H9 (cell line): Measurements from ENCODE around the gene TMEM181. TPM values are rescaled to one million over a fixed set of nuclear protein-coding genes. Genes with fewer than 3 reads are reported as not detected.

Experiments used
- DNase-seq: peaks from one replicate; pipeline ENCODE4 v3.0.0-alpha.2; 2017
- H2AFZ ChIP-seq: one replicate; pipeline ENCODE4 v1.6.1; 2013; ENCODE audit warnings: mild to moderate bottlenecking, low read length, control low read depth, moderate library complexity
- H2AK5ac ChIP-seq: 2 replicates; pipeline ENCODE4 v1.6.1; 2013; ENCODE audit warnings: low read length, control low read depth, mixed read lengths; ENCODE audit not compliant: insufficient read length
- H2BK120ac ChIP-seq: one replicate; pipeline ENCODE4 v1.6.1; 2013; ENCODE audit warnings: low read depth, mild to moderate bottlenecking, low read length, control low read depth, inconsistent platforms; ENCODE audit not compliant: poor library complexity, severe bottlenecking
- H2BK12ac ChIP-seq: 2 replicates; pipeline ENCODE4 v1.6.1; 2013; ENCODE audit warnings: low read length, control low read depth, mixed read lengths, low read depth; ENCODE audit not compliant: insufficient read length
- H2BK15ac ChIP-seq: 2 replicates; pipeline ENCODE4 v1.6.1; 2013; ENCODE audit warnings: low read depth, low read length, control low read depth
- H2BK20ac ChIP-seq: one replicate; pipeline ENCODE4 v1.6.1; 2013; ENCODE audit warnings: low read depth, mild to moderate bottlenecking, low read length, control low read depth, inconsistent platforms; ENCODE audit not compliant: poor library complexity, severe bottlenecking
- H2BK5ac ChIP-seq: 2 replicates; pipeline ENCODE4 v1.6.1; 2013; ENCODE audit warnings: low read length, control low read depth, mixed read lengths; ENCODE audit not compliant: insufficient read length
- H3K14ac ChIP-seq: 2 replicates; pipeline ENCODE4 v1.6.1; 2013; ENCODE audit warnings: low read length, control low read depth; ENCODE audit not compliant: insufficient read depth
- H3K18ac ChIP-seq: 2 replicates; pipeline ENCODE4 v1.6.1; 2013; ENCODE audit warnings: low read depth, mild to moderate bottlenecking, mixed read lengths, low read length, control low read depth; ENCODE audit not compliant: insufficient read length
- H3K23ac ChIP-seq: 2 replicates; pipeline ENCODE4 v1.6.1; 2013; ENCODE audit warnings: low read length, control low read depth, mixed read lengths, low read depth; ENCODE audit not compliant: insufficient read length
- H3K23me2 ChIP-seq: 2 replicates; pipeline ENCODE4 v1.6.1; 2013; ENCODE audit warnings: low read depth, mild to moderate bottlenecking, mixed read lengths, low read length, control low read depth; ENCODE audit not compliant: insufficient read length, poor library complexity, severe bottlenecking
- H3K27ac ChIP-seq: 2 replicates; pipeline ENCODE4 v1.5.1; 2013; ENCODE audit warnings: low read length, control low read depth, mixed read lengths, low read depth; ENCODE audit not compliant: insufficient read length
- H3K27me3 ChIP-seq: 2 replicates; pipeline ENCODE4 v1.6.1; 2013; ENCODE audit warnings: low read length, control low read depth, inconsistent platforms; ENCODE audit not compliant: insufficient read depth
- H3K4ac ChIP-seq: 2 replicates; pipeline ENCODE4 v1.6.1; 2013; ENCODE audit warnings: low read depth, mild to moderate bottlenecking, control low read depth, inconsistent platforms, low read length, moderate library complexity
- H3K4me1 ChIP-seq: 2 replicates; pipeline ENCODE4 v1.6.1; 2013; ENCODE audit warnings: low read length, control low read depth, inconsistent platforms; ENCODE audit not compliant: insufficient read depth
- H3K4me2 ChIP-seq: 2 replicates; pipeline ENCODE4 v1.6.1; 2013; ENCODE audit warnings: low read length, control low read depth, mixed read lengths; ENCODE audit not compliant: insufficient read length, insufficient read depth
- H3K56ac ChIP-seq: 2 replicates; pipeline ENCODE4 v1.6.1; 2013; ENCODE audit warnings: low read depth, mild to moderate bottlenecking, mixed read lengths, low read length, control low read depth; ENCODE audit not compliant: insufficient read length
- H3K79me1 ChIP-seq: 2 replicates; pipeline ENCODE4 v1.6.1; 2013; ENCODE audit warnings: low read depth, mild to moderate bottlenecking, moderate library complexity, low read length, control low read depth, inconsistent platforms; ENCODE audit not compliant: insufficient read depth, poor library complexity, severe bottlenecking
- H3K79me2 ChIP-seq: 2 replicates; pipeline ENCODE4 v1.6.1; 2013; ENCODE audit warnings: low read length, control low read depth, inconsistent platforms; ENCODE audit not compliant: insufficient read depth
- H3K9ac ChIP-seq: 2 replicates; pipeline ENCODE4 v1.6.1; 2013; ENCODE audit warnings: low read length, control low read depth, mixed read lengths; ENCODE audit not compliant: insufficient read length; ENCODE audit errors: extremely low read depth
- H3K9me3 ChIP-seq: one replicate; pipeline ENCODE4 v1.6.1; 2013; ENCODE audit warnings: low read depth, low read length, inconsistent platforms; ENCODE audit not compliant: control insufficient read depth
- H3T11ph ChIP-seq: one replicate; pipeline ENCODE4 v1.6.1; 2013; ENCODE audit warnings: mild to moderate bottlenecking, low read length, control low read depth, inconsistent platforms
- H4K20me1 ChIP-seq: one replicate; pipeline ENCODE4 v1.6.1; 2013; ENCODE audit not compliant: control insufficient read depth, insufficient read length, insufficient read depth
- H4K5ac ChIP-seq: 2 replicates; pipeline ENCODE4 v1.6.1; 2013; ENCODE audit warnings: low read depth, mild to moderate bottlenecking, mixed read lengths, low read length, control low read depth; ENCODE audit not compliant: insufficient read length
- H4K8ac ChIP-seq: replicated peaks from 2 replicates; pipeline ENCODE4 v1.6.1; 2013; ENCODE audit warnings: low read length, control low read depth, mixed read lengths, low read depth; ENCODE audit not compliant: insufficient read length
- H4K91ac ChIP-seq: 2 replicates; pipeline ENCODE4 v1.6.1; 2013; ENCODE audit warnings: low read depth, mild to moderate bottlenecking, moderate library complexity, mixed read lengths, low read length, control low read depth; ENCODE audit not compliant: insufficient read length
- H3K27ac Mint-ChIP-seq, 3 experiments: 2 replicates in 2 of 3; 3 replicates in 1 of 3; pipeline ENCODE4 v1.8.0; 2020 to 2021; ENCODE audit warnings: mixed read lengths in 3 of 3, mild to moderate bottlenecking in 1 of 3, moderate library complexity in 1 of 3
- H3K27me3 Mint-ChIP-seq: 2 replicates; pipeline ENCODE4 v1.8.0; 2021; ENCODE audit warnings: low read depth, mild to moderate bottlenecking, moderate library complexity, mixed read lengths
- H3K36me3 Mint-ChIP-seq, 3 experiments: 2 replicates in 2 of 3; 3 replicates in 1 of 3; pipeline ENCODE4 v1.8.0; 2020 to 2021; ENCODE audit warnings: low read depth in 3 of 3, mixed read lengths in 3 of 3; ENCODE audit not compliant: insufficient read depth in 1 of 3
- H3K4me1 Mint-ChIP-seq, 2 experiments: 2 replicates each; pipeline ENCODE4 v1.8.0; 2020; ENCODE audit warnings: mixed read lengths in 2 of 2
- H3K4me3 Mint-ChIP-seq, 2 experiments: 2 replicates in 1 of 2; 3 replicates in 1 of 2; pipeline ENCODE4 v1.8.0; 2020 to 2021; ENCODE audit warnings: mild to moderate bottlenecking in 2 of 2, mixed read lengths in 2 of 2, moderate library complexity in 1 of 2
- H3K9me3 Mint-ChIP-seq, 2 experiments: 2 replicates in 1 of 2; 3 replicates in 1 of 2; pipeline ENCODE4 v1.8.0; 2020; ENCODE audit warnings: mild to moderate bottlenecking in 2 of 2, mixed read lengths in 2 of 2, moderate library complexity in 1 of 2
- WGBS: extraction: QIAGEN DNeasy Blood & Tissue Kit; methylation state at CpG from one replicate; pipeline ENCODE4 v1.1.7; 2013; ENCODE audit warnings: missing lambda C conversion rate, low lambda C conversion rate, mixed read lengths; ENCODE audit not compliant: insufficient read length; ENCODE audit errors: extremely low coverage; 5-methylcytosine and 5-hydroxymethylcytosine counted together
- total RNA-seq: library from RNA; stranded (reverse); gene quantifications from 2 replicates; pipeline ENCODE4 v1.2.1, GENCODE V29; 2021
- TF ChIP-seq, protein P1 (sequence below): fragments of 200-600 bp; sonication (generic); conservative IDR thresholded peaks from 3 replicates; pipeline ENCODE4 v1.8.0; 2021; ENCODE audit warnings: antibody characterized with exemption, mild to moderate bottlenecking

The TMEM181 gene
- total RNA-seq, 1 experiment from 2014 or later = 24.4 TPM

DNA sequence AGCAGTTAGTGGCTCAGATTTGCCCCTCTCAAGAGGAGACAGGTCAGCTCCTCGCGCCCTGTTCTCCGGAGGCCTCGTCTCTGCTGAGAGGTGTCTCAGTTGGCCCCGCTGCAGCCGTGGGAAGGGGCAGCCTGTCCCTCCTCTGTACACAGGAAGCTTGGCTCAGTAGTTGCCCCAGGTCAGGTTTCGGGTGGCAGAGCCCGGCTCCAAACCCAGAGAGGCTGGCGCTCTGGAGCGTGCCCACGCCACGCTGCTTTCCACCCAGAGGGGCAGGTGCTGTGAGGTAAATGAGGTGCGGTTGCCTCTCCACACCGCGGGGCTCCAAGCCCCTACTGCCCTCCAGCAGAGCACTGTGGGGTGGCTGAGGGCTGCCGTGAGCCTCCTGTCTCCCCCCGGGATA is 68.7 kb downstream of the TMEM181 start:
- DNase-seq = no peak
- no peak overlapping the region for H3K27ac Mint-ChIP-seq
- Histone ChIP-seq H3K14ac (no peak overlapping the region), H3K79me1 (no peaks in the 10 kb centered on the region), H3K56ac (no peak overlapping the region), H3K27ac (no peak overlapping the region), H4K5ac (no peak overlapping the region), H3K23me2 (no peaks in the 10 kb centered on the region), H2BK15ac (no peak overlapping the region), H3T11ph (no peak overlapping the region), H4K91ac (no peak overlapping the region), H4K20me1 (no peaks in the 10 kb centered on the region), H3K4me1 (no peaks in the 10 kb centered on the region), H2BK20ac (no peak overlapping the region), H3K4me2 (no peak overlapping the region), H4K8ac (no peak overlapping the region), H3K4ac (no peak overlapping the region), H2BK12ac (no peak overlapping the region), H2AFZ (no peak overlapping the region), H3K9me3 (no peaks in the 10 kb centered on the region), H3K23ac (no peak overlapping the region), H2BK120ac (no peak overlapping the region), H2AK5ac (no peak overlapping the region), H3K9ac (no peak overlapping the region), H3K79me2 (no peaks in the 10 kb centered on the region), H3K18ac (no peak overlapping the region), H3K27me3 (no peaks in the 10 kb centered on the region), H2BK5ac (no peak overlapping the region)
- H3K9me3 Mint-ChIP-seq = no peaks in the 10 kb centered on the region
- no peak overlapping the region for H3K4me3 Mint-ChIP-seq
- peaks cover 15 to 21% of the 10 kb centered on the region in 2 experiments for H3K4me1 Mint-ChIP-seq
- H3K27me3 Mint-ChIP-seq = no peaks in the 10 kb centered on the region
- TF ChIP-seq, protein P1, sequence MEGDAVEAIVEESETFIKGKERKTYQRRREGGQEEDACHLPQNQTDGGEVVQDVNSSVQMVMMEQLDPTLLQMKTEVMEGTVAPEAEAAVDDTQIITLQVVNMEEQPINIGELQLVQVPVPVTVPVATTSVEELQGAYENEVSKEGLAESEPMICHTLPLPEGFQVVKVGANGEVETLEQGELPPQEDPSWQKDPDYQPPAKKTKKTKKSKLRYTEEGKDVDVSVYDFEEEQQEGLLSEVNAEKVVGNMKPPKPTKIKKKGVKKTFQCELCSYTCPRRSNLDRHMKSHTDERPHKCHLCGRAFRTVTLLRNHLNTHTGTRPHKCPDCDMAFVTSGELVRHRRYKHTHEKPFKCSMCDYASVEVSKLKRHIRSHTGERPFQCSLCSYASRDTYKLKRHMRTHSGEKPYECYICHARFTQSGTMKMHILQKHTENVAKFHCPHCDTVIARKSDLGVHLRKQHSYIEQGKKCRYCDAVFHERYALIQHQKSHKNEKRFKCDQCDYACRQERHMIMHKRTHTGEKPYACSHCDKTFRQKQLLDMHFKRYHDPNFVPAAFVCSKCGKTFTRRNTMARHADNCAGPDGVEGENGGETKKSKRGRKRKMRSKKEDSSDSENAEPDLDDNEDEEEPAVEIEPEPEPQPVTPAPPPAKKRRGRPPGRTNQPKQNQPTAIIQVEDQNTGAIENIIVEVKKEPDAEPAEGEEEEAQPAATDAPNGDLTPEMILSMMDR = no peak
- peaks cover 23 to 72% (median 55%) of the 10 kb centered on the region in 3 experiments; a peak in 6 of 7 replicates for H3K36me3 Mint-ChIP-seq
- WGBS = no CpG with 5 or more reads among the region's 17 CpGs
